ENCODE results near the gene LARGE1.

The LARGE1 gene

DNA sequence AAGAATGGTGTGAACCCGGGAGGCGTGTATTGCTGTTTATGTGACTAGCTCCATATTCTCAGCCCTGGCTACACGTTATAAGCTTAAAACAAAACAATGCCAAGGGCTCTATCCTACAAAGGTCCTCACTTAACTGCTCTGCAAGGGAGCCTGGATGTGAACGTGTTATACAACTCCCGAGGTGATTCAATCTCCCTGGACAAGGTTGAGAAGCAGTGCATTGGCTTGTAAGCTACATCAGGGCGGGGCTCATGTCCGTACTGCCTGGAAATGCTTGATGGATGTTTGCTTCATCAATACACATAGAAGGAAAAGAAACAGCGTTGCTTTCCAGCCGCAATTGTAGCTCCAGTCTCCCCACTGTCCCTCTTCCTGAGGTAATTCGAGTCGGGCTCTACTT is 605.2 kb downstream of the LARGE1 start:
- DNase-seq = no peak
- Histone ChIP-seq H3K36me3 (replicated peaks) (no peaks in the 10 kb centered on the region), H3K27ac (no peak overlapping the region), H3K4me3 (ENCODE audit: low read depth, low read length) (no peak overlapping the region), H3K27me3 (replicated peaks) (no peaks in the 10 kb centered on the region)
- in situ Hi-C loops (cut with HindIII; ENCODE audit: low pct_ligation_motif_present, low sequenced_read_pairs) = no loop called here
- TF ChIP-seq, protein P1, sequence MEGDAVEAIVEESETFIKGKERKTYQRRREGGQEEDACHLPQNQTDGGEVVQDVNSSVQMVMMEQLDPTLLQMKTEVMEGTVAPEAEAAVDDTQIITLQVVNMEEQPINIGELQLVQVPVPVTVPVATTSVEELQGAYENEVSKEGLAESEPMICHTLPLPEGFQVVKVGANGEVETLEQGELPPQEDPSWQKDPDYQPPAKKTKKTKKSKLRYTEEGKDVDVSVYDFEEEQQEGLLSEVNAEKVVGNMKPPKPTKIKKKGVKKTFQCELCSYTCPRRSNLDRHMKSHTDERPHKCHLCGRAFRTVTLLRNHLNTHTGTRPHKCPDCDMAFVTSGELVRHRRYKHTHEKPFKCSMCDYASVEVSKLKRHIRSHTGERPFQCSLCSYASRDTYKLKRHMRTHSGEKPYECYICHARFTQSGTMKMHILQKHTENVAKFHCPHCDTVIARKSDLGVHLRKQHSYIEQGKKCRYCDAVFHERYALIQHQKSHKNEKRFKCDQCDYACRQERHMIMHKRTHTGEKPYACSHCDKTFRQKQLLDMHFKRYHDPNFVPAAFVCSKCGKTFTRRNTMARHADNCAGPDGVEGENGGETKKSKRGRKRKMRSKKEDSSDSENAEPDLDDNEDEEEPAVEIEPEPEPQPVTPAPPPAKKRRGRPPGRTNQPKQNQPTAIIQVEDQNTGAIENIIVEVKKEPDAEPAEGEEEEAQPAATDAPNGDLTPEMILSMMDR (IDR thresholded peaks at IDR 0.05; ENCODE audit: low read depth, low read length, missing control alignments) = no peak

- no peak overlapping the region for H3K4me3 ChIP-seq (ENCODE audit: low read depth, low read length)
- no peak for DNase-seq
- no peak overlapping the region for H3K27ac ChIP-seq
- in situ Hi-C loops (cut with HindIII; ENCODE audit: low pct_ligation_motif_present, low sequenced_read_pairs) = no loop called here
- TF ChIP-seq, protein P1 (IDR thresholded peaks at IDR 0.05; ENCODE audit: low read depth, low read length, missing control alignments) = no peak
- no peaks in the 10 kb centered on the region for H3K36me3 ChIP-seq (replicated peaks)
- H3K27me3 ChIP-seq (replicated peaks) = no peaks in the 10 kb centered on the region
These were observed 606.0 kb downstream of the LARGE1 start for GRCh38 chr22:33314316-33314715.

- Histone ChIP-seq H3K27me3 (replicated peaks) (no peaks in the 10 kb centered on the region), H3K4me3 (ENCODE audit: low read depth, low read length) (no peak overlapping the region), H3K27ac (no peak overlapping the region), H3K36me3 (replicated peaks) (no peaks in the 10 kb centered on the region)
- in situ Hi-C loops (cut with HindIII; ENCODE audit: low pct_ligation_motif_present, low sequenced_read_pairs) = no loop called here
- TF ChIP-seq, protein P1 (IDR thresholded peaks at IDR 0.05; ENCODE audit: low read depth, low read length, missing control alignments) = no peak
- no peak for DNase-seq
These were observed 617.2 kb downstream of the LARGE1 start for GRCh38 chr22:33303099-33303498.

GRCh38 chr22:33302549-33302948 is 617.7 kb downstream of the LARGE1 start:
- DNase-seq = no peak
- no peak overlapping the region for H3K27ac ChIP-seq
- in situ Hi-C loops (cut with HindIII; ENCODE audit: low pct_ligation_motif_present, low sequenced_read_pairs) = no loop called here
- no peaks in the 10 kb centered on the region for H3K36me3 ChIP-seq (replicated peaks)
- no peak overlapping the region for H3K4me3 ChIP-seq (ENCODE audit: low read depth, low read length)
- TF ChIP-seq, protein P1 (IDR thresholded peaks at IDR 0.05; ENCODE audit: low read depth, low read length, missing control alignments) = no peak
- no peaks in the 10 kb centered on the region for H3K27me3 ChIP-seq (replicated peaks)

GRCh38 chr22:33302049-33302545 is 618.2 kb downstream of the LARGE1 start:
- H3K4me3 ChIP-seq (ENCODE audit: low read depth, low read length) = peak overlapping the region; percentile 12
- H3K27ac ChIP-seq = no peak overlapping the region
- H3K36me3 ChIP-seq (replicated peaks) = no peaks in the 10 kb centered on the region
- in situ Hi-C loops (cut with HindIII; ENCODE audit: low pct_ligation_motif_present, low sequenced_read_pairs) = no loop called here
- peak; percentile 74 for DNase-seq
- no peaks in the 10 kb centered on the region for H3K27me3 ChIP-seq (replicated peaks)
- TF ChIP-seq, protein P1 (IDR thresholded peaks at IDR 0.05; ENCODE audit: low read depth, low read length, missing control alignments) = peak; percentile 99

GRCh38 chr22:33300165-33300564 is 620.1 kb downstream of the LARGE1 start:
- H3K27ac ChIP-seq = no peak overlapping the region

More at GRCh38 chr22:33300165-33300564, 620.1 kb downstream of the LARGE1 start:
- TF ChIP-seq, protein P1 (IDR thresholded peaks at IDR 0.05; ENCODE audit: low read depth, low read length, missing control alignments) = no peak
- Histone ChIP-seq H3K4me3 (ENCODE audit: low read depth, low read length) (no peak overlapping the region), H3K27me3 (replicated peaks) (no peaks in the 10 kb centered on the region), H3K36me3 (replicated peaks) (no peaks in the 10 kb centered on the region)
- in situ Hi-C loops (cut with HindIII; ENCODE audit: low pct_ligation_motif_present, low sequenced_read_pairs) = no loop called here
- DNase-seq = no peak

Data from brain microvascular endothelial cell (primary cell).